Measurements from ENCODE around the gene MEFV.

MEFV gene

GRCh38 chr16:3266873-3267537 is 10.6 kb upstream of the MEFV start:
- peak in 1 of 2 experiments; percentile 53 for DNase-seq

- DNase-seq: peak; percentile 99
Observed at GRCh38 chr16:3264137-3265036, 8.0 kb upstream of the MEFV start.

- DNase-seq: no peak
Observed at GRCh38 chr16:3262517-3262916, 6.1 kb upstream of the MEFV start.

- DNase-seq: no peak
Observed at GRCh38 chr16:3259836-3260235, 3.4 kb upstream of the MEFV start.

- DNase-seq: no peak
Observed at GRCh38 chr16:3256866-3257465, 533 bp upstream of the MEFV start.

- DNase-seq: no peak
Observed at GRCh38 chr16:3254309-3254708, 2.1 kb downstream of the MEFV start.

- peak in 1 of 2 experiments; percentile 56 for DNase-seq
Observed at GRCh38 chr16:3252967-3253366, 3.5 kb downstream of the MEFV start.

- no peak for DNase-seq
Observed at GRCh38 chr16:3249451-3249850, 7.0 kb downstream of the MEFV start.

- no peak for DNase-seq
Observed at GRCh38 chr16:3249020-3249419, 7.4 kb downstream of the MEFV start.

- no peak for DNase-seq
Observed at GRCh38 chr16:3248596-3248995, 7.8 kb downstream of the MEFV start.

GRCh38 chr16:3246876-3247275 is 9.6 kb downstream of the MEFV start:
- no peak for DNase-seq

- DNase-seq: no peak
Observed at GRCh38 chr16:3246002-3246401, 10.4 kb downstream of the MEFV start.

- DNase-seq: no peak
Observed at GRCh38 chr16:3243882-3244281, 12.6 kb downstream of the MEFV start.

GRCh38 chr16:3242709-3243108 is 13.7 kb downstream of the MEFV start:
- no peak for DNase-seq

- no peak for DNase-seq
Observed at GRCh38 chr16:3241761-3242160, 14.7 kb downstream of the MEFV start.

- no peak for DNase-seq
Observed at GRCh38 chr16:3235856-3236669, 20.4 kb downstream of the MEFV start.

GRCh38 chr16:3234857-3235561 is 21.4 kb downstream of the MEFV start, which contains the start of gene ZNF200:
ZNF200 (minus strand) TSS chr16:3235158; CDS start chr16:3233755, 1,403 bp downstream.
- DNase-seq: peak; percentile 89 to 92

GRCh38 chr16:3234543-3234856 is 21.9 kb downstream of the MEFV start:
- no peak for DNase-seq

GRCh38 chr16:3223913-3224515 is 32.4 kb downstream of the MEFV start:
- no peak for DNase-seq

GRCh38 chr16:3220839-3221238 is 35.6 kb downstream of the MEFV start:
- DNase-seq: no peak

GRCh38 chr16:3216263-3216640 is 40.2 kb downstream of the MEFV start:
- no peak for DNase-seq
